MM.1S (cell line): ENCODE measurements around the gene CSNK1A1L.

Experiments
- CTCF ChIP-seq: fragments of 300-600 bp; sonication (generic); IDR thresholded peaks from 2 replicates; pipeline ENCODE4 v1.5.1; 2016; ENCODE audit warnings: antibody characterized with exemption, low read length, mixed read lengths
- EZH2 ChIP-seq: fragments of 300-600 bp; sonication (generic); optimal IDR thresholded peaks from 2 replicates; pipeline ENCODE3; 2017; ENCODE audit warnings: low read depth, mild to moderate bottlenecking, antibody characterized with exemption, low read length, mixed read lengths

DNA sequence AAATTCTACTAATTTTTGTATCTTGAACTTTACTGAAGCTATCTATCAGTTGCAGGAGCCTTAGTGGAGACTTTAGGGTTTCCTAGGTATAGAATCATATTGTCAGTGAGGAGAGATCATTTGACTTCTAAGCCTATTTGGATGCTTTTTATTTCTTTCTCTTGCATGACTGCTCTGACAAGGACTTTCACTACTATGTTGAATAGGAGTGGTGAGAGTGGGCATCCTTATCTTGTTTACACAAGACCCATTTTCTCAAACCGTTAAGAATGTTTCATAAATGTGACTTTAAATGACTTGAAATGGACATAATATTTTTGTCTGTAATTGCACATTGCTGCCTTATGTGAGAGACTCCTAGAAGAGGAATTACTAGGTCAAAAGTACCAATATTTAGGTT lies 17.9 kb upstream of the CSNK1A1L start:
- TF ChIP-seq CTCF = no peak
- no peak for TF ChIP-seq EZH2
